Stimulated activated CD4-positive, alpha-beta T cell treated with anti-CD3 and anti-CD28 coated beads, Interleukin-12 subunit alpha, Interleukin-12 subunit beta, amount 100 ng/mL, for 4 hours (primary cell): ENCODE results near the gene ADAP1.

Experiments
- DNase-seq: peaks from one replicate; pipeline ENCODE4 v3.0.0-alpha.2; 2020

ADAP1 gene

DNA sequence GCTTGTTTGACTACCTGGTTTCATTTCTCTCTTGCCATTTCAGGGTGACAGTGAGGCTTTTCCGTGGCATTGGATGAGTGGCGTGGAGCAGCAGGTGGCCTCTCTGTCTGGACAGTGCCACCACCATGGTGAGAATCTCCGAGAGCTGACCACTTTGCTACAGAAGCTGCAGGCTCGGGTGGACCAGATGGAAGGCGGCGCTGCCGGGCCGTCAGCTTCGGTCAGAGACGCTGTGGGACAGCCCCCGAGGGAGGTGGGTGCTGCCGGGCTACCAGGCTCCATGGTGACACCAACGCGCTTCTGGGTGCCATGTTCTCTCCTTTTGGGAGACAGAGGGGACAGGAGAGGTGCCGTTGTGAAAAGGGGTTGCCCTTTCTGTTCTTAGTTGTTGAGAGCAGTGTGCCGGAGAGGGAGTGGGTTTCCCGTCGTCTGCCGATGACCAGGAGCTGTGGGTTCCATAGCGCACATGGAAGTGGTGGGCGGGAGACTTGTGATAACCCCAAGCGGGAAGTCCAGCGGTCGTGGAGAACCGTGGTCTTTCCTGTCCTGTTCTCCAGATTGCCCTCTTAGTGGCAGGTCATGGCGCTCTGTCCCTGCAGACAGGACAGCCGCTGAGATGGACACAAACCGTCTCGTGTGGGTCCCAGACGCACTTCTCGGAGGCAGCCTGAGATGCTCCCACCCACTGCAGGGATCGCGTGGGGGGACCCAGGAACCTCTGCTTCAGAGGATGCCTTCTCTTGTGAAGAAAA is 100.9 kb downstream of the ADAP1 start:
- DNase-seq, result no peak

GRCh38 chr7:851204-851603 is 103.3 kb downstream of the ADAP1 start:
- no peak for DNase-seq

DNA sequence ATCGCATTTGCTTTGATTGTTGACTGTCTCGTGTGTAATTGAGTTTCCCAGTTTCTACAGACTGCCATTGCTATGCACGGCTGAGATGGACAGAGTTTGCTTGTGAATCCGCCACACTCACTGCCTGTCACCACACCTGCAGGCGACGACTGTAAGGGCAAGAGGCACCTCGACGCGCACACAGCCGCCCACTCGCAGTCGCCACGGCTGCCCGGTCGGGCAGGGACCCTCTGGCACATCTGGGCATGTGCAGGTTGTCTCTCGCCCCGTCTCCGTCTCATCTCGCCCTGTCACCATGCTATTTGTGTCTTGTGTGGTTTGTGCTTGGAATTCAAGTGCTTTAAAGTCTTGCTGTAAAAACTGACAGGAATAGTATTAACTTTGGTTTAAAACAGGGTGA is 104.7 kb downstream of the ADAP1 start:
- no peak for DNase-seq

DNA sequence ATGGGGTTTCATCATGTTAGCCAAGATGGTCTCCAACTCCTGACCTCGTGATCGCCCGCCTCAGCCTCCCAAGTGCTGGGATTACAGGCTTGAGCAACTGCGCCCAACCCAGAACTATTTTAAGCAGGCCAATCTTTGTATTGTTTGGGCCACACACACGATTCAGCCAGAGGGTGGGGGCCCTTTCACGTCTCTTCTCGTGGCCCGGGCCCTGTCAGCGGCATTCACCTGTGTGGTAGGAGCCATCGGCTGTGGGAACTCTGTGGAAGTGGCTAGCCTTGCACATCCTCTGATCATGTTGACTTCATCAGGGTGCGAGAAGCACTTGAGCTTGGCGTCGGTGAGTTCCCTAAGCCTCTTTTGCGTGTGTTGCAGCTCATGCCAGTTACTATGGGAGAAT is 105.3 kb downstream of the ADAP1 start:
- no peak for DNase-seq
